Endothelial cell of umbilical vein (primary cell): Measurements from ENCODE around the gene AGMAT. TPM values are rescaled to one million over a fixed set of nuclear protein-coding genes. Genes with fewer than 3 reads are reported as not detected.

ENCODE experiments used
- BruUV-seq: library from RNA; stranded (reverse); fragments of 400-500 nt; replicated peaks from 2 replicates; lab custom pipeline; 2021; lab: Mats Ljungman, UMichigan
- CTCF ChIA-PET: fragments of 300-600, 350-600 bp; sonication (Branson Sonifier 250); formaldehyde crosslinking; loops from one replicate; lab custom pipeline; 2021; ENCODE audit warnings: antibody characterized with exemption, inconsistent platforms; lab: Charles Lee
- POLR2A ChIA-PET: fragments of 300-600, 350-600 bp; sonication (Branson Sonifier 250); formaldehyde crosslinking; loops from one replicate; lab custom pipeline; 2021; ENCODE audit warnings: antibody characterized with exemption, inconsistent platforms; lab: Charles Lee
- DNase-seq: peaks from one replicate; pipeline ENCODE4 v3.0.0-alpha.2; 2011; ENCODE audit warnings: low read depth, low spot score
- FAIRE-seq: peaks from 2 replicates; lab custom pipeline; 2011; peaks lifted over from hg19 to GRCh38; lab: Jason Lieb, UNC
- H2AFZ ChIP-seq: 2 replicates; pipeline ENCODE4 v1.6.0; 2012; ENCODE audit warnings: low read depth, low read length, control low read depth, inconsistent platforms
- H3K27ac ChIP-seq: 2 replicates; pipeline ENCODE4 v1.5.1; 2011; ENCODE audit warnings: low read depth, mild to moderate bottlenecking, control low read depth, low read length, moderate library complexity; ENCODE audit not compliant: insufficient read depth
- H3K27me3 ChIP-seq, 2 experiments: 2 replicates each; pipeline versions ENCODE4 v1.6.0 to v1.6.1; 2011; ENCODE audit warnings: low read length in 2 of 2, mixed read lengths in 1 of 2; ENCODE audit not compliant: control insufficient read depth in 2 of 2, insufficient read depth in 2 of 2
- H3K36me3 ChIP-seq, 2 experiments: 2 replicates in 1 of 2; 3 replicates in 1 of 2; pipeline ENCODE4 v1.5.1; 2011; ENCODE audit warnings: low read length in 2 of 2, mild to moderate bottlenecking in 1 of 2, moderate library complexity in 1 of 2; ENCODE audit not compliant: control insufficient read depth in 2 of 2, insufficient read depth in 2 of 2; ENCODE audit errors: extremely low read depth in 1 of 2
- H3K4me1 ChIP-seq: 3 replicates; pipeline ENCODE4 v1.5.1; 2011; ENCODE audit warnings: mild to moderate bottlenecking, low read length; ENCODE audit not compliant: control insufficient read depth, insufficient read depth; ENCODE audit errors: extremely low read depth
- H3K4me2 ChIP-seq: 2 replicates; pipeline ENCODE4 v1.6.1; 2011; ENCODE audit warnings: low read length, control low read depth, mixed read lengths; ENCODE audit not compliant: insufficient read depth
- H3K4me3 ChIP-seq, 3 experiments: fragments of 200-600 bp in 1 of 3; sonication (generic), shearing (Covaris generic) in 1 of 3; replicated peaks in 1 of 3; 2 replicates each; pipeline ENCODE4 v1.5.1; 2011 to 2016; ENCODE audit warnings: control low read depth in 3 of 3, low read length in 3 of 3, mild to moderate bottlenecking in 2 of 3, inconsistent platforms in 1 of 3, low read depth in 1 of 3, moderate library complexity in 1 of 3; ENCODE audit not compliant: insufficient read depth in 1 of 3
- H3K79me2 ChIP-seq: 2 replicates; pipeline ENCODE4 v1.6.0; 2012; ENCODE audit warnings: low read length, inconsistent platforms; ENCODE audit not compliant: control insufficient read depth, insufficient read depth
- H3K9ac ChIP-seq: replicated peaks from 2 replicates; pipeline ENCODE3; 2011; ENCODE audit warnings: low read length, control low read depth; ENCODE audit not compliant: insufficient read depth; ENCODE audit errors: extremely low read depth
- H3K9me1 ChIP-seq: replicated peaks from 3 replicates; pipeline ENCODE4 v1.6.0; 2011; ENCODE audit warnings: mild to moderate bottlenecking, low read length; ENCODE audit not compliant: control insufficient read depth, insufficient read depth; ENCODE audit errors: extremely low read depth
- H3K9me3 ChIP-seq: replicated peaks from 2 replicates; pipeline ENCODE4 v1.5.1; 2012; ENCODE audit warnings: low read length, inconsistent platforms; ENCODE audit not compliant: control insufficient read depth, insufficient read depth
- H4K20me1 ChIP-seq: replicated peaks from 2 replicates; pipeline ENCODE3; 2011; ENCODE audit warnings: mild to moderate bottlenecking, low read length; ENCODE audit not compliant: control insufficient read depth, insufficient read depth; ENCODE audit errors: extremely low read depth
- CTCF ChIP-seq, 2 donors: IDR thresholded peaks; 1 replicate in 1 of 2; 2 replicates in 1 of 2; pipeline ENCODE4 v1.5.1; 2011; ENCODE audit warnings: low read length in 2 of 2, mild to moderate bottlenecking in 2 of 2, moderate library complexity in 2 of 2, control low read depth in 1 of 2, inconsistent platforms in 1 of 2, low read depth in 1 of 2; ENCODE audit not compliant: insufficient read depth in 1 of 2; ENCODE audit errors: extremely low read depth in 1 of 2
- EZH2 ChIP-seq: IDR thresholded peaks from 2 replicates; pipeline ENCODE4 v1.6.1; 2012; ENCODE audit warnings: borderline replicate concordance, low read depth, mild to moderate bottlenecking, moderate library complexity, low read length, inconsistent platforms; ENCODE audit not compliant: severe bottlenecking
- FOS ChIP-seq: IDR thresholded peaks from 2 replicates; pipeline ENCODE4 v1.6.1; 2011; ENCODE audit warnings: mild to moderate bottlenecking, low read length, moderate library complexity, borderline replicate concordance; ENCODE audit not compliant: insufficient read depth
- GATA2 ChIP-seq: IDR thresholded peaks from 2 replicates; pipeline ENCODE4 v1.7.0; 2011; ENCODE audit warnings: low read depth, mild to moderate bottlenecking, moderate library complexity, mixed read lengths, low read length; ENCODE audit not compliant: insufficient read length, insufficient read depth
- JUN ChIP-seq: IDR thresholded peaks from 2 replicates; pipeline ENCODE4 v1.6.1; 2011; ENCODE audit warnings: borderline replicate concordance, low read depth; ENCODE audit not compliant: insufficient read length, insufficient read depth
- MAX ChIP-seq: IDR thresholded peaks from 2 replicates; pipeline ENCODE4 v1.6.1; 2011; ENCODE audit not compliant: insufficient read depth, insufficient read length
- MYC ChIP-seq: IDR thresholded peaks from one replicate; pipeline ENCODE4 v1.6.1; 2011; ENCODE audit warnings: mild to moderate bottlenecking, low read depth, low read length
- POLR2A ChIP-seq: IDR thresholded peaks from 2 replicates; pipeline ENCODE4 v1.6.1; 2012; ENCODE audit warnings: low read depth, mild to moderate bottlenecking, control low read depth, low read length
- POLR2AphosphoS5 ChIP-seq: IDR thresholded peaks from 2 replicates; pipeline ENCODE4 v1.6.1; 2012; ENCODE audit warnings: low read depth, mild to moderate bottlenecking, control low read depth, low read length, moderate library complexity; ENCODE audit not compliant: insufficient read depth
- dilution Hi-C: fragments of 300-500 bp; cut with MboI; formaldehyde crosslinking; loops from one replicate; pipeline ENCODE4 v1.15.0; 2019; ENCODE audit warnings: low sequenced_read_pairs; ENCODE audit not compliant: extremely low pct_ligation_motif_present
- intact Hi-C: fragments of 100-400 bp; cut with micrococcal nuclease; formaldehyde crosslinking; loops from one replicate; pipeline ENCODE4 v1.10.0; 2022
- polyA plus RNA-seq, 4 experiments: library from polyadenylated mRNA; depleted of rRNA in 3 of 4; stranded (reverse) in 3 of 4; unstranded in 1 of 4; fragments of >200 nt; gene quantifications; 2 replicates each; pipeline versions ENCODE4 v1.2.1 to v1.2.3, GENCODE V29; 2011 to 2012; ENCODE audit warnings: missing spikeins in 1 of 4
- total RNA-seq: library from RNA; stranded (reverse); gene quantifications from 2 replicates; pipeline ENCODE4 v1.2.3, GENCODE V29; 2021

Gene AGMAT
- total and polyA plus RNA-seq, 2 donors (not counting 3 experiments of a cell fraction or from before 2014, with no cell fraction given), result 0.39 to 1.9 TPM

GRCh38 chr1:15618077-15618654 is 33.3 kb upstream of the AGMAT start:
- Histone ChIP-seq H3K27ac (peak overlapping the region; percentile 45), H3K9ac (peak overlapping the region; percentile 80), H3K36me3 (no peaks in the 10 kb centered on the region), H3K9me3 (no peaks in the 10 kb centered on the region), H4K20me1 (no peaks in the 10 kb centered on the region), H3K4me1 (peaks cover 27% of the 10 kb centered on the region), H2AFZ (peak overlapping the region; percentile 66), H3K4me2 (peak overlapping the region; percentile 95), H3K4me3 (peak overlapping the region; percentile 44 to 87 (median 75)), H3K79me2 (peaks cover 55% of the 10 kb centered on the region), H3K27me3 (no peaks in the 10 kb centered on the region), H3K9me1 (no peaks in the 10 kb centered on the region)
- FAIRE-seq, result no peak
- TF ChIP-seq MYC (no peak), POLR2A (no peak), POLR2AphosphoS5 (no peak), CTCF (IDR thresholded peaks at IDR 0.05; ENCODE audit: extremely low read depth in 1 of 2, insufficient read depth in 1 of 2, low read depth in 1 of 2, low read length in 2 of 2) (no peak), EZH2 (no peak), MAX (no peak), FOS (no peak), JUN (no peak), GATA2 (no peak)
- dilution Hi-C loops, result no loop called here
- ChIA-PET CTCF (interaction anchor here (0.9 to 1.0 kb wide), 3 partner anchors 15 to 72 kb away, joined by 3 to 4 read pairs (median 3); no protein-coding TSS in a partner anchor), POLR2A (interaction anchor here (0.6 to 1.3 kb wide), 3 partner anchors 46 to 130 kb away, joined by 4 to 8 read pairs (median 6); no protein-coding TSS in a partner anchor)
- intact Hi-C loops, result loop anchor here (10.0 kb wide), 1 partner anchor 227 kb away; the partner anchor contains the start of gene SPEN
- no TSS peak for BruUV-seq
- DNase-seq, result peak; percentile 45
